ENCODE data around the gene NKTR. TPM values are rescaled to one million over a fixed set of nuclear protein-coding genes. Genes with fewer than 3 reads are reported as not detected.
A peak's percentile ranks its signal among the peaks of the same experiment; 100 is the strongest.

Gene NKTR
- polyA plus RNA-seq, 1 of the 3 experiments (the other 2 are of a cell fraction), result 19.2 TPM

- peaks cover 24 to 42% of the 10 kb centered on the region in 2 experiments for H3K4me1 ChIP-seq (ENCODE audit: control insufficient read depth in 1 of 2, insufficient read depth in 2 of 2, low read depth in 1 of 2, low read length in 1 of 2)
- peak overlapping the region; percentile 79 for H3K4me2 ChIP-seq
- H3K9me3 ChIP-seq, result no peaks in the 10 kb centered on the region
- peaks cover 15 to 30% of the 10 kb centered on the region in 2 experiments for H3K36me3 ChIP-seq (replicated peaks in 1 of 2; ENCODE audit: control insufficient read depth in 1 of 2, insufficient read depth in 2 of 2, low read length in 1 of 2)
- CTCF ChIA-PET, result interaction anchor here (1.0 to 2.3 kb wide), 4 partner anchors 15 to 129 kb away, joined by 3 to 9 read pairs (median 5); partner anchors contain the start of gene SEC22C
- H3K4me3 ChIP-seq (ENCODE audit: low read depth in 2 of 2, low read length in 1 of 2), result no peak overlapping the region
- H3K9ac ChIP-seq, result peak overlapping the region; percentile 41; the same call in 1 of the 2 replicates
- peaks cover 65% of the 10 kb centered on the region for H3K79me2 ChIP-seq (ENCODE audit: insufficient read depth)
- DNase-seq, result no peak
- no peaks in the 10 kb centered on the region for H3K27me3 ChIP-seq (ENCODE audit: insufficient read depth)
- H3K9me2 ChIP-seq, result no peaks in the 10 kb centered on the region
- H3K27ac ChIP-seq (ENCODE audit: low read depth in 2 of 2, low read length in 1 of 2), result peak overlapping the region; percentile 83 to 84
- WGBS (ENCODE audit: low lambda C conversion rate), result 58% methylated on average over 9 of the region's 9 CpGs
- POLR2A ChIA-PET, result interaction anchor here (0.6 kb wide), 1 partner anchor 174 kb away, joined by 6 read pairs; no protein-coding TSS in a partner anchor
- no peaks in the 10 kb centered on the region; the same call in 1 of the 2 replicates for H4K20me1 ChIP-seq (ENCODE audit: insufficient read depth)
- H2AFZ ChIP-seq (ENCODE audit: low read depth), result no peak overlapping the region
- H3F3A ChIP-seq (replicated peaks; ENCODE audit: insufficient read depth), result peaks cover 37% of the 10 kb centered on the region
- peak; percentile 74 for TF ChIP-seq PBX3 (IDR thresholded peaks at IDR 0.05)
- no peak for TF ChIP-seq MEF2A (IDR thresholded peaks at IDR 0.05; ENCODE audit: borderline replicate concordance, low read depth)
- no peak for TF ChIP-seq EP300 (IDR thresholded peaks at IDR 0.05; ENCODE audit: borderline replicate concordance in 1 of 2, low read depth in 1 of 2, low read length in 1 of 2)
- TF ChIP-seq GATA2 (CRISPR knock-in tag; IDR thresholded peaks at IDR 0.05), result no peak
- TF ChIP-seq RXRA (IDR thresholded peaks at IDR 0.05; ENCODE audit: borderline replicate concordance, low read depth), result peak; percentile 51; the same call in 1 of the 2 replicates
- no peak for TF ChIP-seq SIN3A (IDR thresholded peaks at IDR 0.05; ENCODE audit: borderline replicate concordance, low read depth, low read length)
- TF ChIP-seq RFX5 (IDR thresholded peaks at IDR 0.05; ENCODE audit: low read length), result no peak
- TF ChIP-seq POLR2AphosphoS5 (IDR thresholded peaks at IDR 0.05; ENCODE audit: low read depth, low read length), result no peak
- TF ChIP-seq FOXJ3 (CRISPR knock-in tag; IDR thresholded peaks at IDR 0.05), result no peak
- no peak for TF ChIP-seq SMC3 (IDR thresholded peaks at IDR 0.05; ENCODE audit: low read depth, low read length)
- no peak for TF ChIP-seq MXI1 (IDR thresholded peaks at IDR 0.05; ENCODE audit: low read depth, low read length)
- TF ChIP-seq NRF1 (IDR thresholded peaks at IDR 0.05; ENCODE audit: low read depth, low read length), result no peak
- no peak; the same call in 1 of the 2 replicates for TF ChIP-seq MAX (IDR thresholded peaks at IDR 0.05; ENCODE audit: low read depth)
- no peak for TF ChIP-seq USF1 (IDR thresholded peaks at IDR 0.05; ENCODE audit: borderline replicate concordance, low read depth)
- peak; percentile 62; the same call in 1 of the 2 replicates for TF ChIP-seq NFIC (IDR thresholded peaks at IDR 0.05; ENCODE audit: borderline replicate concordance)
- no peak for TF ChIP-seq ZBTB33 (IDR thresholded peaks at IDR 0.05; ENCODE audit: borderline replicate concordance, low read depth)
- TF ChIP-seq REST (IDR thresholded peaks at IDR 0.05; ENCODE audit: low read depth, low read length), result 0 out of 2 replicates have a peak, but pooled peaks have one; percentile 28
- TF ChIP-seq RCOR1 (IDR thresholded peaks at IDR 0.05; ENCODE audit: low read length), result no peak
- no peak for TF ChIP-seq CHD2 (IDR thresholded peaks at IDR 0.05; ENCODE audit: low read length, partially characterized antibody)
- no peak for TF ChIP-seq TAF1 (IDR thresholded peaks at IDR 0.05; ENCODE audit: borderline replicate concordance, low read depth, low read length)
- peak; percentile 43; the same call in 1 of the 2 replicates for TF ChIP-seq TEAD4 (IDR thresholded peaks at IDR 0.05; ENCODE audit: borderline replicate concordance, insufficient read depth)
- TF ChIP-seq RAD21 (IDR thresholded peaks at IDR 0.05; ENCODE audit: low read length), result no peak
- TF ChIP-seq ELF1 (IDR thresholded peaks at IDR 0.05), result no peak
- peak; percentile 69 for TF ChIP-seq JUND (IDR thresholded peaks at IDR 0.05)
These were observed 51.0 kb downstream of the NKTR start for GRCh38 chr3:42651248-42652091.
